ENCODE measurements around the gene CEP44.

CEP44 gene

DNA sequence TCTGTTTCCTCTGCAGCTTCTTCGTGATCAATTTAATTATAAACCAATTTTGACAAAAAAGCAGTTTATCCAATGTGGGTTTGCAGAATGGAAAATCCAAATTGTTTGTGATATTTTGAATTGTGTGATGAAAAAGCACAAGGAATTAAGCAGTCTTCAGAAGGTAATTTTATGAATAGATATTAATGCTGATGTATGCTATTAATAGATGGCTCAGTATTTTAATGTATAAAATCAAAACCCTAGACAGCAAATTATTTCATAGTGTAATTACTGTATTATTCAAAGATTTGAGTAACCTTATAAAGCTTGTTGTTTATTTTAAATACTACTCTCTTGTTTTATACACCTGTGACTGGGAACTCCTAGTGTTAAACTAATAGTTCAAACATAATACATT is 20.0 kb downstream of the CEP44 start:
- H3K4me1 Mint-ChIP-seq = peaks cover 5% of the 10 kb centered on the region
- H3K9me3 Mint-ChIP-seq = no peaks in the 10 kb centered on the region
- H3K27me3 Mint-ChIP-seq = no peaks in the 10 kb centered on the region
- no peak for DNase-seq
- no peak for ATAC-seq
- no peak overlapping the region for H3K27ac Mint-ChIP-seq
- no peak overlapping the region for H3K4me3 Mint-ChIP-seq

DNA sequence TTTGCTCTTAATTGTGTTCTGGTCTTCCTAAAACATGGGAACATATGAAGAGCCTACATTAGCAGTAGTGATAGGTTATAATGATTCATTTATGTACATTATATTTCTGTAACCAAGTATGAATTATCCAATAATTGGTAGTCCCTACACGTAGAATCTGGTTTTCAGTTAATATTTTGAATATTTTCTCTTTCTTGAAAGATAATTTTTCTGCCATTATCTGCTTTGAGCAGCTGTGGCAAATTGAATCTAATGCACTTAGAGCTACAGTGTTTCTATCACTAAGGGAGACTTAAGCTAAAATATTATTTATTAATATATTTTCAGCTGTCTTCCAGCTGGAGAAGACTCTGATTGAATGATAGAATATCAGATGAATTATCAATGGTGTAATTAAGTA is 21.0 kb downstream of the CEP44 start:
- no peak overlapping the region for H3K27ac Mint-ChIP-seq
- DNase-seq = no peak
- no peaks in the 10 kb centered on the region for H3K27me3 Mint-ChIP-seq
- no peak overlapping the region for H3K4me3 Mint-ChIP-seq
- H3K9me3 Mint-ChIP-seq = no peaks in the 10 kb centered on the region
- peaks cover 5% of the 10 kb centered on the region for H3K4me1 Mint-ChIP-seq
- no peak for ATAC-seq

DNA sequence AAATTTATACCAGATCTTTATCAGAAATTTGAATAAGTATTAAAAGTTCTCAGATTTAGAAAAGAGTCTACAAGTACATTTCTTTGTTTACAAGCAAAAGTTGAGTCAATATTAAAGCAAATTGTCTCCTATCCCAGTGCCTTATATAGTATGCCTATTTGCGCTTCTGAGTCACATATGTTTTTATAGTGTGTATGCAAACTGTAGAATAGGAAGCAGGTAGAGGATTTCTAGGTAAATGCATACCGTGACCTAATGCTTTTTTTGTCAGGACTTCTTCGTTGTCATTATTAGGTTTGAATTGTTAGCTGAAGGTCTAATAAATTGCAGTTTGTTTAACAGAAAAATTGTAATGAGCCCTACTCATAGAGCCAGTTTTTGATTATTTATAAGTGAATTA is 22.2 kb downstream of the CEP44 start:
- no peak for DNase-seq
- Mint-ChIP-seq H3K27ac (no peak overlapping the region), H3K4me1 (no peaks in the 10 kb centered on the region), H3K4me3 (no peak overlapping the region), H3K9me3 (no peaks in the 10 kb centered on the region), H3K27me3 (no peaks in the 10 kb centered on the region)
- no peak for ATAC-seq

DNA sequence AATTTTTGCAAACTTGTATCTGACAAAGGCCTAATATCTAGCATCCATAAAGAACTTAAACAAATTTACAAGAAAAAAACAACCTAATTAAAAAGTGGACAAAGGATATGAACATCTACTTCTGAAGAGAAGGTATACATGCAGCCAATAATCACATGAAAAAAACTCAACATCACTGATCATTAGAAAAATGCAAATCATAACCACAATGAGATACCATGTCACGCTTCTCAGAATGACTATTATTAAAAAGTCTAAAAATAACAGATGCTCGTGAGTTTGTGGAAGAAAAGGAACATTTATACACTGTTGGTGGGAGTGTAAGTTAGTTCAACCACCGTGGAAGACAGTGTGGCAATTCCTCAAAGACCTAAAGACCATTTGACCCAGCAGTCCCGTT is 24.0 kb downstream of the CEP44 start:
- Mint-ChIP-seq H3K9me3 (no peaks in the 10 kb centered on the region), H3K4me1 (no peaks in the 10 kb centered on the region), H3K27ac (no peak overlapping the region), H3K4me3 (no peak overlapping the region), H3K27me3 (no peaks in the 10 kb centered on the region)
- DNase-seq = no peak
- ATAC-seq = no peak

DNA sequence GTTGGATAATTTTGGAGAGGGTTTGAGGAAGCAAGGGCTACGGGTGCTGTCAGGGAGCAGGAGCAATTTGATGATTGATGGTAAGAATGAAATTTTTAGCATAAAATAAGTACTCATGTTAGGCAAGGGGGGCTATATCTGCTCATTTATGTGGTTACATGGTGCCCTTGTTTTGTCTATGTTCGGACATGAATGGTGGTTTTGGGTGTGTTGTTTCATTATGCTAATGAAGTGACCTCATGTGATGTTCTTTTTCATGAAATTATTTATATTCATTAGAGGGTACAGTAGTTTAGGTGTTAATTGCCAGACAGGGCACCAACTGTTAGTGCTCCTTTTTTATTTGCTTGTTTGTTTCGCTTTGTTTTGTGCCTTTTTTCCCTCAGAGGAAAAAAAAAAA is 29.3 kb downstream of the CEP44 start:
- H3K27me3 Mint-ChIP-seq = no peaks in the 10 kb centered on the region
- H3K4me1 Mint-ChIP-seq = no peaks in the 10 kb centered on the region

DNA sequence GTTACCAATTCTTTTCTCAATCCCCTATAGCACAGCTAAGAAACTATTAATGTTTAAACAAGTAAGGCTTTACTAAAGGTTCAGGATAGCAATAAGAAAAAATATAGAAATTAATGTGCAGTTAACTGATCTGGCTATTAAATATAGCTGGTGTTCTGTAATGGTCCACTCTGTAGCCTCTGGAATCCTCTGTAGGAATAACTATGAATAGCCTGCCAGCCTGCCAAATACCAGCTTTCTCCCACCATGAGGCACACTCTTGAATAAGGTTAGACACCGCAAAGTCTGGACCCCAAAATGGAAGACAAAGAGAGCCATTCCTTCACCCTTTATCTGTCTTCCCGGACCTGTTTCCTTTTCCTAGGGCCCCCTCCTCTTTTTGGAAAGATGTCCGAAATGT is 30.6 kb downstream of the CEP44 start:
- H3K4me3 Mint-ChIP-seq = no peak overlapping the region
- DNase-seq (no peak), ATAC-seq (no peak)
- H3K4me1 Mint-ChIP-seq = no peaks in the 10 kb centered on the region
- H3K9me3 Mint-ChIP-seq = no peaks in the 10 kb centered on the region
- H3K27ac Mint-ChIP-seq = no peak overlapping the region
- no peaks in the 10 kb centered on the region for H3K27me3 Mint-ChIP-seq

More for the DNA sequence above, 29.3 kb downstream of the CEP44 start:
- H3K4me3 Mint-ChIP-seq = no peak overlapping the region
- peak overlapping the region in 1 of 2 donors; percentile 1 for H3K27ac Mint-ChIP-seq
- DNase-seq = no peak
- no peak for ATAC-seq
- H3K9me3 Mint-ChIP-seq = no peaks in the 10 kb centered on the region

DNA sequence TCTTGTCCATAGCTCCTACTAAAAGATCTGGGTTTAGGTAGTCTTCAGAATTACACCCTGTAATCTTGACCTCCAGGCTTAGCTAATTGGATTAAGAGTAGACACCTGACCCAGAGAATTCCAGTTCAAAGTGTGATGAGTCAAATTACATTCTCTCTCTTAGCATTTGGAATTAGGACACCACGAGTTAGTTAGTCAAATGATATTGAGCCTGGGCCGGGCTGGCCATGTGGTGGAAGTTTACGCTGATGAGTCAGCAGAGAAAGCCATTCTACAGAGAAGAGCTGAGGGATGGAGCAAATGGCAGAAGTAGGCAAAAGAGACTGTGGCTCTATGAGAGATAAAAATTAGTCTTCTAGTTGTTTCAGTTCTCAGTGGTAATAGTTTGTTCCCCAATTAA is 31.1 kb downstream of the CEP44 start:
- ATAC-seq (no peak), DNase-seq (no peak)

DNA sequence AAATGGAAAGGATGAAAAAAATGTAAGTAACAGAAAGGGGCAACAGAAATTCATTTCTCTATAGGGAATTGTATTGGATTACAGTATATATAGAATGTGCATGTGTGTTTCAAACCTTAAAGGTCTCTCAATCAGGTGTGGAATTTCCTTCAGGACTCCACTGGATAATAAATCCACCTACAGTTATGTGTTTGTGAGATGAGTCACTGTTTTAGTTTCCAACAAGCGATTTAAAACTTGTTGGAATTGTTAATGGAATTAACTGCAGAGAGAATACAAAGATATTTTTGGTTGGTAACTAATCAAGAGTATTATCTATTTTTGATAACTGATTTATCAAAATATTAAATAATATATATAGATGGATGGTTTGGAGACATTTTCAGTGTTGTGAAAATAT is 32.8 kb downstream of the CEP44 start:
- no peaks in the 10 kb centered on the region for H3K27me3 Mint-ChIP-seq
- no peaks in the 10 kb centered on the region for H3K9me3 Mint-ChIP-seq
- no peak overlapping the region for H3K27ac Mint-ChIP-seq
- DNase-seq = no peak
- no peak for ATAC-seq
- H3K4me3 Mint-ChIP-seq = no peak overlapping the region
- no peaks in the 10 kb centered on the region for H3K4me1 Mint-ChIP-seq

More for the DNA sequence above, 31.1 kb downstream of the CEP44 start:
- H3K9me3 Mint-ChIP-seq = no peaks in the 10 kb centered on the region
- no peak overlapping the region for H3K4me3 Mint-ChIP-seq
- H3K27me3 Mint-ChIP-seq = no peaks in the 10 kb centered on the region
- no peak overlapping the region for H3K27ac Mint-ChIP-seq
- no peaks in the 10 kb centered on the region for H3K4me1 Mint-ChIP-seq

DNA sequence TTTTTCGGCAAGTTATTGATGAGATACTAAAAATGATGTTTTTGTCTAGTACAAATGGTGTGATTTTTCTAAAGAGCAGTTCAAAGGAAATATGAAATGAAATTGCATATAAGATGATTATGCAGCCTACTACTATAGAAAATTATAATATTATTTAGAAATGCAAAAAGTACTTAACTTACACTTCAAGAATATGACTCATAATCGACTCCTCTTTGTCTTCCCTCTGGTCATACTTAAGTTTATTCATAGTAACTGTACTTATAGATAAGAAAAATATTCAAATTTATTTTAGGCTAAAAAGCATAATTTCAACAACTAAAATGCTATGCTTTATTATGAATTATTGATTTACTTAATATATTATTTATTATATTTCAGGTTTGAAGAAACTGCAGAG is 33.2 kb downstream of the CEP44 start:
- no peaks in the 10 kb centered on the region for H3K4me1 Mint-ChIP-seq
- no peak for DNase-seq

DNA sequence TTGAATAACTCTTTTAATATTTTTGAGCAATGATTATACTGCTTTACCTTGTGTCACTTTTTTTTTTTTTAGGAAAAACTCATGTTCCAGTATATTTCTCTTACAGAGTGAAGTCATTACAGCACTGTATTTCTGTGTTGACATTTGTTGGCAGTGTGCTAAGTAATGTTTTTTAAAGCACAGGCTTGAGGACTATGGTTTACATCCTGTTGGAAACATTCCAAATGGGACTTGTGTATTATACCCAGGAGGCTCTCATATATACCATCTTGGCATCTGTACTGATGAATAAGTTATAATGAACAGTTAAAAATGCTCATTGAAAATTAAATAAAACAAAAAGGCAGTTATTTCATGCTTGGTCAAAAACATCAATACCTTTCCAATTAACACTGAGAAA is 33.8 kb downstream of the CEP44 start:
- Mint-ChIP-seq H3K4me3 (no peak overlapping the region), H3K9me3 (no peaks in the 10 kb centered on the region), H3K27ac (no peak overlapping the region), H3K27me3 (no peaks in the 10 kb centered on the region), H3K4me1 (no peaks in the 10 kb centered on the region)
- DNase-seq = no peak
- no peak for ATAC-seq

More for the DNA sequence above, 33.2 kb downstream of the CEP44 start:
- no peak overlapping the region for H3K4me3 Mint-ChIP-seq
- no peaks in the 10 kb centered on the region for H3K27me3 Mint-ChIP-seq
- ATAC-seq = no peak
- no peak overlapping the region for H3K27ac Mint-ChIP-seq
- H3K9me3 Mint-ChIP-seq = no peaks in the 10 kb centered on the region

DNA sequence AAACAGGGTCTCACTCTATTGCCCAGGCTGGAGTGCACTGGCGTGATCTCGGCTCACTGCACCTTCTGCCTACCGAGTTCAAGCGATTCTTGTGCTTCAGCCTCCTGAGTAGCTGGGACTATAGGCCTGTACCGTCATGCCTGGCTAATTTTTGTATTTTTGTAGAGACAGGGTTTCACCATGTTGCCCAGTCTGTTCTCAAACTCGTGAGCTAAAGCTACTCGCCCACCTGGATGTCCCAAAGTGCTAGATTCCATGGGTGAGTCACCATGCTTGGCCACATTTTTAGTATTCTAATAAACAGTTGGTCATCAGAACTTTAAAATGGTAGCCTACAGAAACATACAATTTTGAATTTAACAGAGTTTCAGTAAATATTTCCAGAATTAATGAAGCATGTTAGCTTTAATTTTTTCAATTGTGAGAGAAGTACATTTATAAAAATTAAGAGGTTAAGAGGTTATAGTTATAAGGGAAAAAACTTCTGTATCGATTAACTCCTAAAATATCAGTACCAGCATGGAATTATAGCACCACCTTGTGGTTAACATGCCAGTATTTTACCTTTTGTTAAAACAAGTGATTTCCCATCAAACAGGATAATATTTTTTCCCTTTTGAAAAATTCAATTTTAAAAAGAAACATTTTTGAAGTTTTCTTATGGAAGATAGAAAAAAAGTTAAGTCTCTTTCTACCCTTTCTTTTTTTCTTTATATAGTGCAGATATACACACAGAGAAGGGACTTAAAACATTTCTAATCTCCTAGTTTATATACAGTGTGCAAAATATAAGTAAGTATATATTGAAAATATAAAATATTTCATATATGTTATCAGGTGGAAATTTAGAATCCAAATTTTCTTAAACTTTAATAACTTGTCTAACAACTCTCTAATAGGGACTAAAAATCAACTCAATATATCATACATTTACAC is 35.4 kb downstream of the CEP44 start:
- ATAC-seq = no peak
- Mint-ChIP-seq H3K27me3 (no peaks in the 10 kb centered on the region), H3K4me1 (no peaks in the 10 kb centered on the region), H3K27ac (no peak overlapping the region), H3K9me3 (no peaks in the 10 kb centered on the region), H3K4me3 (no peak overlapping the region)
- no peak for DNase-seq

DNA sequence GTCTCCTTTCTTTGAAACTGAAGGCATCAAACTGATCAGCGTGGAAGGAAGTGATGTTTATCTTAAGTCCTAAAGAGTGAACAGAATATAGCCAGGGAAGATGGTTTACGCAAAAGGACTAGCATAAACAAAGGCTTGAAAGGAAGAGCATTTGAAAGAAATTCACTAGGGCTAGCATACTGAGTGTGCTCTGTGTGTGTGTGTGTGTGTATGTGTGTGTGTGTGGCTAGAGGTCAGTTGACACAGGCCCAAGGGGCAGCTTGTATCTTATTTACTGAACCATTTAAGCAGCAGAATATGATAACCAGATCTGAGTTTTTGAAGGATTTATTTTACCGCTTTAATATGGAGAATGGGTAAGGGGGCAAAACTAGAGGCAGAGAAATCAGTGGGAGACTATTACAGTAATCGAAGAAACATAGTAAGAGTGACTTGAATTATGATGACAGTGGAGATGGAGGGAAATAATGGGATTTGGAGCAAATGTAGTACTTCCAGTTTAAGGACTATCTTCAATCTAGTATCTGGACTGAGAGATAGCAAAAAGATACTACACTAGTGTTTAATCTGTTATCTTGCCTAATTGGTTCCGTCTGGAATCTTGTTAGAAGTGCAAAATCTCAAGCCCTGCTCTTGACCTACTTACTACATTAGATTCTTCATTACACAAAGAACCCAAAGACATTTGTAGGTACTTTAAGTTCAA is 36.9 kb downstream of the CEP44 start:
- H3K4me3 Mint-ChIP-seq = no peak overlapping the region
- H3K27ac Mint-ChIP-seq = no peak overlapping the region
- ATAC-seq (no peak), DNase-seq (no peak)
- no peaks in the 10 kb centered on the region for H3K9me3 Mint-ChIP-seq
- H3K4me1 Mint-ChIP-seq = no peaks in the 10 kb centered on the region
- H3K27me3 Mint-ChIP-seq = no peaks in the 10 kb centered on the region

DNA sequence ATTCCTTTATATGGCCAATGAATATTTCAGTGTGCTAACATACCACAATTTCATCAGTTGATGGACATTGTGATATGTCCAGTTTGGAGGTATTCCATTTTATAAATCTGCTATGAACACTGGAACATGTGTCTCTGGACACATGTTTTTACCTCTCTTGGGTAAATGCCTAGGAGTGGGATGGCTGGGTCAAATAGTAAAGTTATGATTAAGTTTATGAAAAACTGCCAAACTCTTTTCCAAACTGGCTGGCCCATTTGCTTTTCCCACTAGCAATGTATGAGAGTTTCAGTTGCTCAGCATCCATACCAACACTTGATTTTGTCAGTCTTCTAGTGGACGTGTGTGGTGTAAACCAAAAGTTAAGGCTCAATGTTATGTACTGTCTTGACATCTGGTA is 40.5 kb downstream of the CEP44 start:
- DNase-seq (no peak), ATAC-seq (no peak)
- Mint-ChIP-seq H3K9me3 (no peaks in the 10 kb centered on the region), H3K27ac (no peak overlapping the region), H3K4me3 (no peak overlapping the region), H3K27me3 (no peaks in the 10 kb centered on the region), H3K4me1 (no peaks in the 10 kb centered on the region)

DNA sequence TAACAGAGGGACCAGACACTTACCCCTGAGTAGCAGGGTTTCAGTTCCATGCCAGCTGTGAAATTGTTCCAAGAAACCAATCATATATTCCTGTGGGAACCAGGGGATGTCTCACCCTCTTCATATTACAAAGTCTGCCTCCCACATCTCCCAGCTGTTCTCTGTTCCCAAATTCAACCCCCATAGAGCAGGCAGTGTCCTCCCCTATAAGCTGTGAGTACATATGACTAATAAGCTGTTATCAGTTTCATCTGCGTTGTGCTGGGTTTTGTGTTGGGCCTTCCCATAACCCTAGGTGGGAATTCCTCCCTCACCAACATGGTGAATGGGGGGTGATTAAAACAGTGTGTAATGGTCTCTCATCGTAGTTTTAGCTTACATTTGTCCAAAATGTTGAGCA is 41.0 kb downstream of the CEP44 start:
- no peak for DNase-seq
- H3K27me3 Mint-ChIP-seq = no peaks in the 10 kb centered on the region
- H3K27ac Mint-ChIP-seq = no peak overlapping the region
- no peaks in the 10 kb centered on the region for H3K4me1 Mint-ChIP-seq
- no peaks in the 10 kb centered on the region for H3K9me3 Mint-ChIP-seq
- H3K4me3 Mint-ChIP-seq = no peak overlapping the region
- ATAC-seq = no peak

DNA sequence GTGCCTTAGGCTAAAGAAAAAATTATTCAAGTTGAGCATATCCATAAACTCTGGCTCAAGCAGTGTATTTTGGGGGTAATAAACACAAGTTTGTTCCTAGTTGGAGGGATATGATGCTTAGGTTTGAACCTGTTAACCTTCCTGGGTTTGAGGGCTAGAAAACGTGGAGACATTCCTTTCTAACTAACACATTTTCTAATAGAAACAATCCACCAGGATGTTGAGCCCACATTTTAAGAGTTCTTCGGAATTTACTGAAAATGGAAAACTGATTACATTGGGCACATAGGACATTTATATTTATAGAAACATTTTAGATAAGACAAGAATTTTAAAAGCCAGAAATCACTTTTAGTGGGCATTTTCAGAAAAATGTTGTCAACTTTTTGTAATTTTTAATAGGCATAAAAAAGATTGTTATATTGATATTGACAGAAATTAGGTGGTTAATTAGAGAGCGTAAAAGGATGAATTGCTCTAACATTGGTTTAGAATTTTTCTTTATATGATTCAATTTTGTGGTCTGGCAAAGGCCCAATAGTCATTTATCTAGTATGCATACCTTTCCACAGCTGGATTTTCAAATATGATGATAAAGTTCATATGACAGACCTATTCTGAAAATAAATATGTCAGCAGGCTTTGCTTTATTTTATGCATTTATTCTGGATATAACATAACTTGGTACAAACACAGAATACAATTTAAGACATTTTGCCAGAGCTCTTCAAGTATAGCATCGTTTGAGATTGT is 49.2 kb downstream of the CEP44 start:
- no peak for ATAC-seq
- no peak for DNase-seq
- Mint-ChIP-seq H3K27ac (no peak overlapping the region), H3K4me1 (no peaks in the 10 kb centered on the region), H3K27me3 (no peaks in the 10 kb centered on the region), H3K4me3 (no peak overlapping the region), H3K9me3 (no peaks in the 10 kb centered on the region)

DNA sequence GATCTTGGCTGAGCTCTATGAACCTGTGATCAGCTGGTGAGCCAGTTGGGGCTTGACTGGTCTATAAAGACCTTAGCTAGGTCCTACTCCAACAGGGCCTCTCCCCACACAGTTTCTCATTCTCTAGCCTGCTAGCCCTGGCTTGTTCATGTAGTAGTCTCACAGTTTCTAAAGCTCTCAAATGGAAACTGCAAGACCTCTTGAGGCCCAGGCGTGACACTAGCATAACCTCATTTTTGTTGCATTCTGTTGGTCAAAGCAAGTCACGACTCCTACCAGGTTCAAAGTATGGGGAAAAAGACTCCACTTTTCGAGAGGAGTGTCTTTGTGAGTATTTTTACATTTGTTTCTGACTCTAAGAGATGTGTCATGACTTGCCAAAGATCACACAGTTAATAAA is 50.9 kb downstream of the CEP44 start:
- Mint-ChIP-seq H3K27ac (no peak overlapping the region), H3K4me1 (no peaks in the 10 kb centered on the region), H3K9me3 (no peaks in the 10 kb centered on the region), H3K27me3 (no peaks in the 10 kb centered on the region), H3K4me3 (no peak overlapping the region)
- DNase-seq (no peak), ATAC-seq (peak; percentile 57)
